Naive thymus-derived CD4-positive, alpha-beta T cell (primary cell): ENCODE results near the gene LEFTY1. TPM values are rescaled to one million over a fixed set of nuclear protein-coding genes. Genes with fewer than 3 reads are reported as not detected.

Experiments used
- ATAC-seq: fragments of 150-1000 bp; cut with Tn5 transposase; 2 replicates; pipeline ENCODE4 v1.10.0; 2021; ENCODE audit warnings: mild to moderate bottlenecking, moderate library complexity
- CTCF ChIA-PET: fragments of 350-600 bp; sonication (Branson Sonifier 250); formaldehyde crosslinking; loops from one replicate; lab custom pipeline; 2021; ENCODE audit warnings: antibody characterized with exemption; lab: Charles Lee
- POLR2A ChIA-PET: fragments of 350-600 bp; sonication (Branson Sonifier 250); formaldehyde crosslinking; loops from one replicate; lab custom pipeline; 2021; ENCODE audit warnings: antibody characterized with exemption, inconsistent platforms; lab: Charles Lee
- DNase-seq, 9 donors: peaks; one replicate each; pipeline versions ENCODE4 v3.0.0 to v3.0.0-alpha.2; 2020 to 2022; ENCODE audit warnings: mixed read lengths in 1 of 9
- H3K27ac ChIP-seq: one replicate; pipeline ENCODE4 v1.7.0; 2013; ENCODE audit warnings: mild to moderate bottlenecking, low read depth, low read length, moderate library complexity
- H3K27me3 ChIP-seq, 2 donors: one replicate each; pipeline ENCODE4 v1.7.0; 2013; ENCODE audit warnings: low read length in 2 of 2, mild to moderate bottlenecking in 2 of 2, moderate library complexity in 2 of 2; ENCODE audit not compliant: control insufficient read depth in 2 of 2, insufficient read depth in 2 of 2
- H3K36me3 ChIP-seq, 3 experiments: 1 replicate in 2 of 3; 2 replicates in 1 of 3; pipeline ENCODE4 v1.7.0; 2013; ENCODE audit warnings: low read length in 3 of 3, mild to moderate bottlenecking in 3 of 3, moderate library complexity in 1 of 3; ENCODE audit not compliant: insufficient read depth in 3 of 3, control insufficient read depth in 2 of 3
- H3K4me1 ChIP-seq, 2 donors: one replicate each; pipeline ENCODE4 v1.7.0; 2013; ENCODE audit warnings: low read length in 2 of 2, mild to moderate bottlenecking in 2 of 2, moderate library complexity in 1 of 2; ENCODE audit not compliant: control insufficient read depth in 2 of 2, insufficient read depth in 2 of 2
- H3K4me3 ChIP-seq: 2 replicates; pipeline ENCODE4 v1.7.0; 2013; ENCODE audit warnings: mild to moderate bottlenecking, low read length
- H3K9me3 ChIP-seq, 3 experiments: 1 replicate in 2 of 3; 2 replicates in 1 of 3; pipeline ENCODE4 v1.7.0; 2013; ENCODE audit warnings: low read length in 3 of 3; ENCODE audit not compliant: control insufficient read depth in 2 of 3
- H3K27ac Mint-ChIP-seq, 9 donors: one replicate each; pipeline ENCODE4 v1.8.0; 2020 to 2022; ENCODE audit warnings: mixed read lengths in 9 of 9, mild to moderate bottlenecking in 8 of 9, moderate library complexity in 5 of 9, inconsistent platforms in 2 of 9
- H3K27me3 Mint-ChIP-seq, 5 donors: one replicate each; pipeline ENCODE4 v1.8.0; 2021 to 2022; ENCODE audit warnings: mixed read lengths in 5 of 5, mild to moderate bottlenecking in 1 of 5
- H3K36me3 Mint-ChIP-seq, 5 donors: one replicate each; pipeline ENCODE4 v1.8.0; 2020 to 2022; ENCODE audit warnings: mixed read lengths in 5 of 5, mild to moderate bottlenecking in 3 of 5, inconsistent platforms in 1 of 5
- H3K4me1 Mint-ChIP-seq, 7 donors: one replicate each; pipeline ENCODE4 v1.8.0; 2020 to 2022; ENCODE audit warnings: mixed read lengths in 7 of 7, mild to moderate bottlenecking in 3 of 7, inconsistent platforms in 1 of 7
- H3K4me3 Mint-ChIP-seq, 10 donors: one replicate each; pipeline ENCODE4 v1.8.0; 2020 to 2022; ENCODE audit warnings: mild to moderate bottlenecking in 10 of 10, mixed read lengths in 10 of 10, moderate library complexity in 6 of 10, inconsistent platforms in 2 of 10
- H3K9me3 Mint-ChIP-seq, 11 donors: one replicate each; pipeline ENCODE4 v1.8.0; 2020 to 2022; ENCODE audit warnings: mixed read lengths in 11 of 11, mild to moderate bottlenecking in 4 of 11, inconsistent platforms in 1 of 11, moderate library complexity in 1 of 11
- intact Hi-C, 2 donors: fragments of 100-400 bp; cut with micrococcal nuclease; formaldehyde crosslinking; loops; one replicate each; pipeline ENCODE4 v1.15.1; 2023
- polyA plus RNA-seq, 2 donors: library from polyadenylated mRNA; unstranded; fragments of 300-500 nt; fragmentation: Illumina TruSeq; gene quantifications; one replicate each; pipeline ENCODE4 v1.2.3, GENCODE V29; 2021
- total RNA-seq, 6 experiments: library from RNA in 5 of 6; stranded (reverse) in 5 of 6; gene quantifications; 1 replicate in 5 of 6; 2 replicates in 1 of 6; pipeline ENCODE4 v1.2.3 and lab custom pipeline; 2021 to 2026

Gene LEFTY1
- total and polyA plus RNA-seq, 7 experiments from 2014 or later = 0.84 to 0.85 TPM; not detected in 5

DNA sequence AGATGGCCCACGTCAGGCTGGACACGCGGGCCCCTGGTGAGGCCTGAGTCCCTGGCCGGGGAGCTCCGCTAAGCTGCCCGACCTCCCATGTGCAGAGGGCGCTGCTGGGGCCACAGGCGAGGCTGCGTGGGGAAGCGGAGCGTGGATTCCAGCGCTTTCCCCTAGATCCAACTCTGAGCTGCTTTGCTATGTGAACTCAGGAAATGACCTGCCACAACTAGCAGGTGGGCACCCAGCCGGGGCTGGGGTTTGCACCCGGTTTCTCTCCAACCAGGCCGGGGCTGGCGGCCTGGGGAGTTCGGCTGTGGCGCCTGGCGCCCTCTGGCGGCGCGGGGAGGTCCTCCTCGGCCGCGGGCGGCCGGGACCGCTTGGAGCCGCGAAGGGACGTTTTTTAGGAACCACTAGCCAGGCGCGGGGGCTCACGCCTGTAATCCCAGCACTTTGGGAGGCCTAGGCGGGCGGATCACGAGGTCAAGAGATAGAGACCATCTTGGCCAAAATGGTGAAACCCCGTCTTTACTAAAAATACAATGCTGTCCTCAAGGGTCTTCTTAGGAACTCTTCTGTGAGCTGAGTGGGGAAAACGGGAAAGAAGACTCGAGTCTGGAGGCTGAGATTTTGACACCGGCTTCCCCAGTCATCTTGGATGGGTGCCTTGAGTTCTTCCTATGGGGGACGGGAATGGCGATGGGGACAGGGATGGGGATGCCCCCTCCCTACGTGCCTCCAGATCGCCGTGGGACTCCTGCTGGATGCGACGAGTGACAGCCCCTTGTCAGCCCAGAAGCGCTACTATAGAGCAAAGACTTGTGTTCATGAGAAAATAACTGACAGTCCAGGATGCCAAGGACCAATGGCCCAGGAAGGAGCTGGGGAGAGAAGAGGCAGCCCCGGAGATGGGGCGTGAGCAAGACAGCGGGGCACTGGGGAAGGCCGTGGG, 22.5 kb upstream of the LEFTY1 start:
- Mint-ChIP-seq H3K27me3 (peaks cover 0 to 5% (median 0%) of the 10 kb centered on the region in 5 donors), H3K36me3 (peaks cover 0 to 10% (median 0%) of the 10 kb centered on the region in 5 donors), H3K9me3 (no peaks in the 10 kb centered on the region), H3K27ac (peak overlapping the region in 7 of 9 donors; percentile 45 to 80 (median 68)), H3K4me1 (peaks cover 18 to 53% (median 35%) of the 10 kb centered on the region in 7 donors), H3K4me3 (peak overlapping the region in 4 of 10 donors; percentile 5 to 51 (median 24))
- ChIA-PET CTCF (interaction anchor here (0.7 to 3.6 kb wide), 23 partner anchors 9 to 438 kb away, joined by 3 to 46 read pairs (median 5); partner anchors contain the start of genes SRP9 and TMEM63A), POLR2A (interaction anchor here (0.5 to 13.8 kb wide), 10 partner anchors 9 to 482 kb away, joined by 3 to 152 read pairs (median 6); partner anchors contain the start of genes LEFTY1, PYCR2, SRP9 and TMEM63A)
- no peak overlapping the region for H3K4me3 ChIP-seq
- ATAC-seq (peak; percentile 88), DNase-seq (peak; percentile 59 to 87 (median 75))
- H3K27ac ChIP-seq = peak overlapping the region; percentile 34
- peaks cover 0 to 8% (median 0%) of the 10 kb centered on the region in 3 experiments for H3K36me3 ChIP-seq
- peaks cover 11 to 28% of the 10 kb centered on the region in 2 donors for H3K4me1 ChIP-seq
- intact Hi-C loops = loop anchor here (1.0 to 5.0 kb wide), 12 partner anchors 13 to 436 kb away; partner anchors contain the start of genes SRP9 (in 2 of the 2), PYCR2 (in 1 of the 2) and TMEM63A (in 1 of the 2)
- H3K27me3 ChIP-seq = no peaks in the 10 kb centered on the region
- no peaks in the 10 kb centered on the region for H3K9me3 ChIP-seq

- H3K36me3 Mint-ChIP-seq = no peaks in the 10 kb centered on the region
- Histone ChIP-seq H3K4me1 (peaks cover 11 to 32% of the 10 kb centered on the region in 2 donors), H3K27me3 (no peaks in the 10 kb centered on the region), H3K27ac (no peak overlapping the region), H3K36me3 (no peaks in the 10 kb centered on the region), H3K9me3 (no peaks in the 10 kb centered on the region), H3K4me3 (no peak overlapping the region)
- no peaks in the 10 kb centered on the region for H3K9me3 Mint-ChIP-seq
- peaks cover 0 to 14% (median 0%) of the 10 kb centered on the region in 5 donors for H3K27me3 Mint-ChIP-seq
- peak overlapping the region in 6 of 10 donors; percentile 4 to 51 (median 16) for H3K4me3 Mint-ChIP-seq
- peaks cover 20 to 54% (median 51%) of the 10 kb centered on the region in 7 donors for H3K4me1 Mint-ChIP-seq
- ATAC-seq (no peak), DNase-seq (no peak)
- CTCF ChIA-PET = interaction anchor here (1.1 to 3.6 kb wide), 5 partner anchors 11 to 33 kb away, joined by 6 to 46 read pairs (median 7); partner anchors contain the start of gene TMEM63A
- H3K27ac Mint-ChIP-seq = peak overlapping the region in 8 of 9 donors; percentile 6 to 92 (median 62)
- intact Hi-C loops = no loop called here
- POLR2A ChIA-PET = interaction anchor here (0.6 to 13.8 kb wide), 11 partner anchors 12 to 132 kb away, joined by 4 to 152 read pairs (median 4); partner anchors contain the start of genes LEFTY1, PYCR2, SRP9 and TMEM63A
Measured at GRCh38 chr1:225909477-225909876, 20.5 kb upstream of the LEFTY1 start.

GRCh38 chr1:225908773-225909172, 19.8 kb upstream of the LEFTY1 start:
- no peak for DNase-seq
- ATAC-seq = no peak
- H3K36me3 ChIP-seq = no peaks in the 10 kb centered on the region
- H3K27ac Mint-ChIP-seq = peak overlapping the region in 5 of 9 donors; percentile 5 to 76 (median 63)
- CTCF ChIA-PET = interaction anchor here (0.8 to 2.1 kb wide), 5 partner anchors 10 to 131 kb away, joined by 3 to 7 read pairs (median 6); partner anchors contain the start of gene SRP9
- POLR2A ChIA-PET = interaction anchor here (0.8 to 13.8 kb wide), 7 partner anchors 10 to 132 kb away, joined by 3 to 152 read pairs (median 4); partner anchors contain the start of genes LEFTY1, SRP9 and TMEM63A
- peaks cover 20 to 59% (median 53%) of the 10 kb centered on the region in 7 donors for H3K4me1 Mint-ChIP-seq
- H3K9me3 Mint-ChIP-seq = peaks cover 0 to 3% (median 0%) of the 10 kb centered on the region in 11 donors
- H3K4me3 ChIP-seq = no peak overlapping the region
- H3K27me3 Mint-ChIP-seq = peaks cover 0 to 17% (median 0%) of the 10 kb centered on the region in 5 donors
- no peaks in the 10 kb centered on the region for H3K27me3 ChIP-seq
- H3K4me1 ChIP-seq = peaks cover 11 to 32% of the 10 kb centered on the region in 2 donors
- intact Hi-C loops = no loop called here
- peak overlapping the region in 1 of 10 donors; percentile 18 for H3K4me3 Mint-ChIP-seq
- H3K36me3 Mint-ChIP-seq = no peaks in the 10 kb centered on the region
- H3K27ac ChIP-seq = no peak overlapping the region
- no peaks in the 10 kb centered on the region for H3K9me3 ChIP-seq

DNA sequence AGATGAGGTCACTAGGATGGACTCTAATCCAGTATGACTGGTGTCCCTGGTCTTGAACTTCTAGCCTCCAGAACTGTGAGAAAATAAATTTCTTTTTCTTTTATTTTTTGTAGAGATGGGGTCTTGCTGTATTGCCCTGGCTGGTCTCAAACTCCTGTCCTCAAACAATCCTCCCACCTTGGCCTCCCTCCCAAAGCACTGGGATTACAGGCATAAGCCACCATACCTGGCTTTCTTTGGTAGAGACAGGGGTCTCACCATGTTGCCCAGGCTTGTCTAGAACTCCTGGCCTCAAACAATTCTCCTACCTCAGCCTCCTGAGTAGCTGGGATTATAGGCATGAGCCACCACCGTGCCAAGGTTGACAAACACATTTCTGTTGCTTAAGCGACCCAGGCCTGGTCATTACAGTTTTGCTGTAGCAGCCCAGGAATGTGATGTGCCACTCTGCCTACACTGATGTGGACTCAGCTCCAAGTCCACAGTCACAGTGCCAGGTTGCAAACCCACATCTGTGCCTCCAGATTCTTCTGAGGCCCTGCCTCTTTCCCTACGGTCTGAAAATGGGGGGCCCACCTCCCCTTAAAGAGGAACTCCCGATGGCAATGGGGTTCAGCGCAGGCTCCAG, 19.2 kb upstream of the LEFTY1 start:
- H3K27me3 Mint-ChIP-seq = peaks cover 0 to 20% (median 0%) of the 10 kb centered on the region in 5 donors
- ChIA-PET POLR2A (interaction anchor here (0.8 to 13.8 kb wide), 4 partner anchors 11 to 131 kb away, joined by 3 to 152 read pairs (median 24); partner anchors contain the start of genes SRP9 and TMEM63A), CTCF (interaction anchor here (0.8 to 2.1 kb wide), 5 partner anchors 9 to 130 kb away, joined by 3 to 7 read pairs (median 6); partner anchors contain the start of gene SRP9)
- H3K4me1 Mint-ChIP-seq = peaks cover 20 to 62% (median 53%) of the 10 kb centered on the region in 7 donors
- Histone ChIP-seq H3K4me1 (peaks cover 11 to 32% of the 10 kb centered on the region in 2 donors), H3K4me3 (no peak overlapping the region), H3K9me3 (no peaks in the 10 kb centered on the region), H3K27ac (no peak overlapping the region), H3K27me3 (no peaks in the 10 kb centered on the region), H3K36me3 (no peaks in the 10 kb centered on the region)
- peaks cover 0 to 2% (median 0%) of the 10 kb centered on the region in 5 donors for H3K36me3 Mint-ChIP-seq
- no peak overlapping the region for H3K4me3 Mint-ChIP-seq
- DNase-seq = no peak
- H3K9me3 Mint-ChIP-seq = peaks cover 0 to 6% (median 0%) of the 10 kb centered on the region in 11 donors
- no peak for ATAC-seq
- peak overlapping the region in 7 of 9 donors; percentile 5 to 93 (median 61) for H3K27ac Mint-ChIP-seq
- intact Hi-C loops = no loop called here

DNA sequence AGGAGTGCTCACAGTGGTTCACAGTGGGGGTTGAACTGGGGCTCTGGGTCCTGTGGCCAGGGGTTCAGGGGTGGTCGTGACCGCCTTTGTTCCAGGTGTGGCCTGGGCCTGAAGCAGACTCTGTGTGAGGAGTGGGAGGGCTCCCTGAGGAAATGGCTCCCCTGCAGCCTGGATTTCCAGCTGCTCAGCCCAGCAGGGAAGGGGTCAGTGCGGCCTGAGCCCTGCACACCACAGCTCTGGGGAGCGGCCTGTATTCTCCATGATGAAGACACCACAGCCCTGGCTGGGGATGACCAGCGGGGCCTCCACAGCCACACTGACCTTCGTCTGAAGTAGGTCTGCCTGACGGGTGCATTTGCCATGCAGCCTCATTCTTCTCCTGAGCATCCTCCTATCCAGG, 18.4 kb upstream of the LEFTY1 start:
- peaks cover 0 to 6% (median 0%) of the 10 kb centered on the region in 11 donors for H3K9me3 Mint-ChIP-seq
- peaks cover 20 to 66% (median 53%) of the 10 kb centered on the region in 7 donors for H3K4me1 Mint-ChIP-seq
- ATAC-seq = no peak
- no peak overlapping the region for H3K27ac ChIP-seq
- no peaks in the 10 kb centered on the region for H3K9me3 ChIP-seq
- intact Hi-C loops = no loop called here
- H3K36me3 ChIP-seq = no peaks in the 10 kb centered on the region
- H3K4me3 Mint-ChIP-seq = no peak overlapping the region
- H3K4me1 ChIP-seq = peaks cover 11 to 32% of the 10 kb centered on the region in 2 donors
- ChIA-PET CTCF (interaction anchor here (2.1 kb wide), 1 partner anchor 8 kb away, joined by 6 read pairs; no protein-coding TSS in a partner anchor), POLR2A (interaction anchor here (1.1 to 13.8 kb wide), 4 partner anchors 9 to 130 kb away, joined by 3 to 152 read pairs (median 16); partner anchors contain the start of genes SRP9 and TMEM63A)
- peaks cover 0 to 2% (median 0%) of the 10 kb centered on the region in 5 donors for H3K36me3 Mint-ChIP-seq
- H3K27me3 ChIP-seq = no peaks in the 10 kb centered on the region
- H3K27ac Mint-ChIP-seq = peak overlapping the region in 2 of 9 donors; percentile 70 to 93
- no peak overlapping the region for H3K4me3 ChIP-seq
- H3K27me3 Mint-ChIP-seq = peaks cover 0 to 25% (median 0%) of the 10 kb centered on the region in 5 donors
- DNase-seq = no peak
